B cell (primary cell): ENCODE results near the gene CCL25. TPM values are rescaled to one million over a fixed set of nuclear protein-coding genes. Genes with fewer than 3 reads are reported as not detected.

ENCODE experiments used
- ATAC-seq: fragments of 200-7000 bp; cut with Tn5 transposase; one replicate; pipeline ENCODE4 v1.10.0; 2021; ENCODE audit warnings: low read depth, mild to moderate bottlenecking, moderate number of reproducible peaks, moderate library complexity
- CTCF ChIA-PET: fragments of 350-600 bp; sonication (Branson Sonifier 250); formaldehyde crosslinking; loops from one replicate; lab custom pipeline; 2021; ENCODE audit warnings: antibody characterized with exemption, inconsistent platforms; lab: Charles Lee
- POLR2A ChIA-PET: fragments of 350-600 bp; sonication (Branson Sonifier 250); formaldehyde crosslinking; loops from one replicate; lab custom pipeline; 2021; ENCODE audit warnings: antibody characterized with exemption; lab: Charles Lee
- DNase-seq: peaks from one replicate; pipeline ENCODE4 v3.0.0; 2013
- H2AFZ ChIP-seq: 2 replicates; pipeline ENCODE4 v1.6.1; 2012; ENCODE audit warnings: mild to moderate bottlenecking, low read depth, low read length; ENCODE audit not compliant: insufficient read depth, poor library complexity, severe bottlenecking
- H3K27ac ChIP-seq, 2 donors: 1 replicate in 1 of 2; 2 replicates in 1 of 2; pipeline ENCODE4 v1.5.1; 2012 to 2013; ENCODE audit warnings: low read length in 2 of 2, mild to moderate bottlenecking in 2 of 2, moderate library complexity in 1 of 2
- H3K27me3 ChIP-seq, 4 experiments: fragments of 200-600 bp in 1 of 4; sonication (generic) in 1 of 4; replicated peaks in 1 of 4; 1 replicate in 2 of 4; 2 replicates in 2 of 4; pipeline versions ENCODE4 v1.6.1 to v1.7.0; 2013 to 2016; ENCODE audit warnings: low read length in 3 of 4, mild to moderate bottlenecking in 2 of 4, mixed read lengths in 1 of 4, moderate library complexity in 1 of 4; ENCODE audit not compliant: insufficient read depth in 4 of 4, control insufficient read depth in 3 of 4; ENCODE audit errors: control extremely low read depth in 1 of 4
- H3K36me3 ChIP-seq, 2 experiments: replicated peaks in 1 of 2; 1 replicate in 1 of 2; 2 replicates in 1 of 2; pipeline versions ENCODE4 v1.6.1 to v1.7.1; 2013; ENCODE audit warnings: low read length in 1 of 2; ENCODE audit not compliant: insufficient read depth in 2 of 2, control insufficient read depth in 1 of 2; ENCODE audit errors: control extremely low read depth in 1 of 2, extremely low read depth in 1 of 2
- H3K4me1 ChIP-seq, 2 donors: fragments of 200-600 bp in 1 of 2; sonication (generic) in 1 of 2; 1 replicate in 1 of 2; 2 replicates in 1 of 2; pipeline versions ENCODE4 v1.5.1 to v1.6.1; 2013 to 2017; ENCODE audit warnings: low read length in 2 of 2; ENCODE audit not compliant: control insufficient read depth in 2 of 2, insufficient read depth in 2 of 2
- H3K4me2 ChIP-seq: replicated peaks from 2 replicates; pipeline ENCODE3; 2012; ENCODE audit warnings: mild to moderate bottlenecking, low read depth, low read length; ENCODE audit not compliant: poor library complexity, severe bottlenecking
- H3K4me3 ChIP-seq, 5 experiments: fragments of 200-600 bp in 1 of 5; sonication (generic) in 1 of 5; 1 replicate in 3 of 5; 2 replicates in 2 of 5; pipeline versions ENCODE4 v1.5.1 to v1.7.0; 2011 to 2016; ENCODE audit warnings: low read length in 4 of 5, mild to moderate bottlenecking in 4 of 5, low read depth in 2 of 5, control low read depth in 1 of 5, moderate library complexity in 1 of 5; ENCODE audit not compliant: insufficient read depth in 1 of 5; ENCODE audit errors: control extremely low read depth in 1 of 5, extremely low read depth in 1 of 5
- H3K79me2 ChIP-seq: fragments of 200-600 bp; sonication (generic); one replicate; pipeline ENCODE4 v1.6.0; 2016; ENCODE audit warnings: low read length; ENCODE audit not compliant: control insufficient read depth, insufficient read depth
- H3K9ac ChIP-seq: fragments of 200-600 bp; sonication (generic); 2 replicates; pipeline ENCODE4 v1.6.1; 2017; ENCODE audit warnings: mild to moderate bottlenecking, low read length, moderate library complexity
- H3K9me3 ChIP-seq, 3 donors: one replicate each; pipeline versions ENCODE4 v1.6.1 to v1.7.1; 2013; ENCODE audit warnings: low read length in 2 of 3; ENCODE audit not compliant: control insufficient read depth in 2 of 3, insufficient read depth in 1 of 3; ENCODE audit errors: control extremely low read depth in 1 of 3
- H4K20me1 ChIP-seq: 2 replicates; pipeline ENCODE4 v1.6.0; 2012; ENCODE audit warnings: mild to moderate bottlenecking, low read length; ENCODE audit not compliant: insufficient read depth, control insufficient read depth, poor library complexity, severe bottlenecking
- H3K27ac Mint-ChIP-seq: one replicate; pipeline ENCODE4 v1.8.0; 2021; ENCODE audit warnings: mixed read lengths
- H3K27me3 Mint-ChIP-seq: one replicate; pipeline ENCODE4 v1.8.0; 2021; ENCODE audit warnings: mixed read lengths
- H3K4me1 Mint-ChIP-seq: one replicate; pipeline ENCODE4 v1.8.0; 2021; ENCODE audit warnings: mixed read lengths
- H3K4me3 Mint-ChIP-seq: one replicate; pipeline ENCODE4 v1.8.0; 2021; ENCODE audit warnings: mixed read lengths
- H3K9me3 Mint-ChIP-seq: one replicate; pipeline ENCODE4 v1.8.0; 2022; ENCODE audit warnings: mixed read lengths; ENCODE audit not compliant: insufficient read depth
- EZH2 ChIP-seq: IDR thresholded peaks from 2 replicates; pipeline ENCODE4 v1.6.1; 2012; ENCODE audit warnings: borderline replicate concordance, low read depth, mild to moderate bottlenecking, moderate library complexity, low read length; ENCODE audit not compliant: insufficient read depth, poor library complexity, severe bottlenecking
- WGBS: methylation state at CpG from one replicate; pipeline ENCODE4 v1.1.5; 2013; ENCODE audit warnings: missing lambda C conversion rate; ENCODE audit not compliant: insufficient coverage; 5-methylcytosine and 5-hydroxymethylcytosine counted together
- intact Hi-C: fragments of 100-400 bp; cut with micrococcal nuclease; formaldehyde crosslinking; loops from one replicate; pipeline ENCODE4 v1.10.0; 2022
- polyA plus RNA-seq: library from polyadenylated mRNA; depleted of rRNA; stranded (reverse); fragments of >200 nt; gene quantifications from 2 replicates; pipeline ENCODE4 v1.2.3, GENCODE V29; 2012
- total RNA-seq, 2 donors: library from RNA; stranded (reverse); fragments of 120-200 nt in 1 of 2; gene quantifications; 1 replicate in 1 of 2; 2 replicates in 1 of 2; pipeline versions ENCODE4 v1.2.3 to v1.2.4, GENCODE V29; 2013 to 2022
- TF ChIP-seq, protein P1 (sequence below): fragments of 200-600 bp; IDR thresholded peaks from one replicate; pipeline ENCODE4 v1.8.0; 2022; ENCODE audit warnings: antibody characterized with exemption, mild to moderate bottlenecking

Gene CCL25
- total and polyA plus RNA-seq, 2 donors (not counting 1 experiment from before 2014, with no cell fraction given) = 0.28 TPM; not detected in 1

- no peak for TF ChIP-seq EZH2
- TF ChIP-seq, protein P1, sequence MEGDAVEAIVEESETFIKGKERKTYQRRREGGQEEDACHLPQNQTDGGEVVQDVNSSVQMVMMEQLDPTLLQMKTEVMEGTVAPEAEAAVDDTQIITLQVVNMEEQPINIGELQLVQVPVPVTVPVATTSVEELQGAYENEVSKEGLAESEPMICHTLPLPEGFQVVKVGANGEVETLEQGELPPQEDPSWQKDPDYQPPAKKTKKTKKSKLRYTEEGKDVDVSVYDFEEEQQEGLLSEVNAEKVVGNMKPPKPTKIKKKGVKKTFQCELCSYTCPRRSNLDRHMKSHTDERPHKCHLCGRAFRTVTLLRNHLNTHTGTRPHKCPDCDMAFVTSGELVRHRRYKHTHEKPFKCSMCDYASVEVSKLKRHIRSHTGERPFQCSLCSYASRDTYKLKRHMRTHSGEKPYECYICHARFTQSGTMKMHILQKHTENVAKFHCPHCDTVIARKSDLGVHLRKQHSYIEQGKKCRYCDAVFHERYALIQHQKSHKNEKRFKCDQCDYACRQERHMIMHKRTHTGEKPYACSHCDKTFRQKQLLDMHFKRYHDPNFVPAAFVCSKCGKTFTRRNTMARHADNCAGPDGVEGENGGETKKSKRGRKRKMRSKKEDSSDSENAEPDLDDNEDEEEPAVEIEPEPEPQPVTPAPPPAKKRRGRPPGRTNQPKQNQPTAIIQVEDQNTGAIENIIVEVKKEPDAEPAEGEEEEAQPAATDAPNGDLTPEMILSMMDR = no peak
- no peak overlapping the region for H3K4me3 Mint-ChIP-seq
- Histone ChIP-seq H3K9ac (no peak overlapping the region), H2AFZ (no peak overlapping the region), H3K27ac (no peak overlapping the region), H3K9me3 (peaks cover 0 to 33% (median 5%) of the 10 kb centered on the region in 3 donors), H3K4me3 (no peak overlapping the region), H3K79me2 (no peaks in the 10 kb centered on the region), H3K4me2 (no peak overlapping the region), H3K27me3 (peaks cover 0 to 8% (median 2%) of the 10 kb centered on the region in 4 experiments), H4K20me1 (no peaks in the 10 kb centered on the region), H3K4me1 (no peaks in the 10 kb centered on the region), H3K36me3 (no peaks in the 10 kb centered on the region)
- ATAC-seq (no peak), DNase-seq (no peak)
- intact Hi-C loops = no loop called here
- no peak overlapping the region for H3K27ac Mint-ChIP-seq
- 95% methylated on average over 16 of the region's 16 CpGs for WGBS
- no peaks in the 10 kb centered on the region for H3K4me1 Mint-ChIP-seq
- ChIA-PET POLR2A (no interaction called here), CTCF (no interaction called here)
- H3K27me3 Mint-ChIP-seq = peaks cover 12% of the 10 kb centered on the region
- no peaks in the 10 kb centered on the region for H3K9me3 Mint-ChIP-seq
These were observed 58.4 kb downstream of the CCL25 start for GRCh38 chr19:8110931-8111330.

GRCh38 chr19:8111376-8111775 lies 58.8 kb downstream of the CCL25 start:
- H2AFZ ChIP-seq = no peak overlapping the region
- ChIA-PET CTCF (no interaction called here), POLR2A (no interaction called here)
- 91% methylated on average over 11 of the region's 16 CpGs for WGBS
- TF ChIP-seq, protein P1 = no peak
- TF ChIP-seq EZH2 = no peak
- no peak for ATAC-seq
- H3K36me3 ChIP-seq = no peaks in the 10 kb centered on the region
- Mint-ChIP-seq H3K27me3 (peaks cover 12% of the 10 kb centered on the region), H3K4me3 (no peak overlapping the region), H3K9me3 (no peaks in the 10 kb centered on the region), H3K4me1 (no peaks in the 10 kb centered on the region), H3K27ac (no peak overlapping the region)
- H4K20me1 ChIP-seq = no peaks in the 10 kb centered on the region
- no peaks in the 10 kb centered on the region for H3K79me2 ChIP-seq
- intact Hi-C loops = no loop called here
- no peak overlapping the region for H3K4me3 ChIP-seq
- no peaks in the 10 kb centered on the region for H3K4me1 ChIP-seq
- no peak overlapping the region for H3K9ac ChIP-seq
- no peak overlapping the region for H3K27ac ChIP-seq
- H3K27me3 ChIP-seq = peaks cover 0 to 8% (median under 1%) of the 10 kb centered on the region in 4 experiments
- no peak overlapping the region for H3K4me2 ChIP-seq
- DNase-seq = no peak
- peaks cover 0 to 35% (median 5%) of the 10 kb centered on the region in 3 donors for H3K9me3 ChIP-seq

Other genes with a start within 250 kb of the CCL25 start
- gene EVI5L, start 222.5 kb upstream of the CCL25 start, total RNA-seq = 11.2 and 11.8 TPM in 2 replicates
- 6.1 and 7.9 TPM in 2 replicates for gene EVI5L, start 222.5 kb upstream of the CCL25 start, polyA plus RNA-seq
- gene PRR36, start 178.4 kb upstream of the CCL25 start, total RNA-seq = not detected in 2 replicates
- 0.01 and 0.04 TPM in 2 replicates for gene PRR36, start 178.4 kb upstream of the CCL25 start, polyA plus RNA-seq
- not detected in 2 replicates for gene LRRC8E, start 164.2 kb upstream of the CCL25 start, total RNA-seq
- gene LRRC8E, start 164.2 kb upstream of the CCL25 start, polyA plus RNA-seq = not detected in 2 replicates
- gene MAP2K7, start 148.9 kb upstream of the CCL25 start, total RNA-seq = 71.9 and 76.3 TPM in 2 replicates
- gene MAP2K7, start 148.9 kb upstream of the CCL25 start, polyA plus RNA-seq = 56.0 and 79.7 TPM in 2 replicates
- 0.22 TPM in 1 of 2 replicates, not detected in the other for gene TGFBR3L, start 137.9 kb upstream of the CCL25 start, total RNA-seq
- gene TGFBR3L, start 137.9 kb upstream of the CCL25 start, polyA plus RNA-seq = 0.21 and 0.22 TPM in 2 replicates
- gene SNAPC2, start 132.4 kb upstream of the CCL25 start, total RNA-seq = 19.3 and 19.9 TPM in 2 replicates
- gene SNAPC2, start 132.4 kb upstream of the CCL25 start, polyA plus RNA-seq = 19.5 and 21.7 TPM in 2 replicates
- not detected in 2 replicates for gene CTXN1, start 126.6 kb upstream of the CCL25 start, total RNA-seq
- gene CTXN1, start 126.6 kb upstream of the CCL25 start, polyA plus RNA-seq = not detected in 2 replicates
- gene TIMM44, start 109.1 kb upstream of the CCL25 start, total RNA-seq = 62.1 and 66.5 TPM in 2 replicates
- gene TIMM44, start 109.1 kb upstream of the CCL25 start, polyA plus RNA-seq = 48.9 and 72.2 TPM in 2 replicates
- 58.3 and 63.5 TPM in 2 replicates for gene ELAVL1, start 47.1 kb upstream of the CCL25 start, total RNA-seq
- 20.1 and 21.8 TPM in 2 replicates for gene ELAVL1, start 47.1 kb upstream of the CCL25 start, polyA plus RNA-seq
- gene FBN3, start 96.8 kb downstream of the CCL25 start, total RNA-seq = not detected in 2 replicates
- not detected in 2 replicates for gene FBN3, start 96.8 kb downstream of the CCL25 start, polyA plus RNA-seq
- gene CERS4, start 156.6 kb downstream of the CCL25 start, total RNA-seq = 125 and 146 TPM in 2 replicates
- 98.2 and 104 TPM in 2 replicates for gene CERS4, start 156.6 kb downstream of the CCL25 start, polyA plus RNA-seq